Upper lobe of left lung (tissue), 6 donors: ENCODE data around the gene TP53BP1. TPM values are rescaled to one million over a fixed set of nuclear protein-coding genes. Genes with fewer than 3 reads are reported as not detected.

ENCODE experiments used
- ATAC-seq, 2 donors: fragments of 200-7000 bp; cut with Tn5 transposase; one replicate each; pipeline ENCODE4 v1.9.1; 2022; ENCODE audit warnings: mild to moderate bottlenecking in 2 of 2, moderate library complexity in 2 of 2; ENCODE audit not compliant: low FRiP score in 2 of 2
- DNase-seq, 2 donors: peaks; one replicate each; pipeline ENCODE4 v3.0.0-alpha.2; 2019 to 2020
- H3K27ac ChIP-seq, 4 donors: fragments of 200-600 bp; sonication (generic); one replicate each; pipeline ENCODE4 v1.5.1; 2016 to 2019
- H3K27me3 ChIP-seq, 4 donors: fragments of 200-600 bp; sonication (generic); one replicate each; pipeline ENCODE4 v1.5.1; 2017 to 2019
- H3K36me3 ChIP-seq, 4 donors: fragments of 200-600 bp; sonication (generic); one replicate each; pipeline ENCODE4 v1.5.1; 2016 to 2019
- H3K4me1 ChIP-seq, 4 donors: fragments of 200-600 bp; sonication (generic); one replicate each; pipeline ENCODE4 v1.5.1; 2018 to 2019
- H3K4me3 ChIP-seq, 4 donors: fragments of 200-600 bp; sonication (generic); one replicate each; pipeline ENCODE4 v1.5.1; 2017 to 2019; ENCODE audit warnings: mild to moderate bottlenecking in 2 of 4, moderate library complexity in 1 of 4
- H3K9me3 ChIP-seq, 4 donors: fragments of 200-600 bp; sonication (generic); one replicate each; pipeline ENCODE4 v1.5.1; 2018 to 2019
- EP300 ChIP-seq, 4 donors: sonication (generic); formaldehyde crosslinking; IDR thresholded peaks; one replicate each; pipeline ENCODE4 v1.5.1; 2017; ENCODE audit warnings: antibody characterized with exemption in 4 of 4, control low read depth in 2 of 4
- POLR2A ChIP-seq, 4 donors: fragments of 450-650 bp; IDR thresholded peaks; one replicate each; pipeline ENCODE4 v1.5.1; 2016 to 2017; ENCODE audit warnings: antibody characterized with exemption in 4 of 4, mild to moderate bottlenecking in 2 of 4
- POLR2AphosphoS5 ChIP-seq, 2 donors: sonication (generic); formaldehyde crosslinking; IDR thresholded peaks; one replicate each; pipeline ENCODE4 v1.5.1; 2017; ENCODE audit warnings: antibody characterized with exemption in 2 of 2
- WGBS, 2 donors: methylation state at CpG; one replicate each; pipeline ENCODE4 v1.1.5; 2017 to 2018; 5-methylcytosine and 5-hydroxymethylcytosine counted together
- total RNA-seq, 6 donors: library from RNA; depleted of rRNA in 4 of 6; stranded (reverse); fragments of >200 nt in 4 of 6; gene quantifications; one replicate each; pipeline versions ENCODE4 v1.1.0 to v1.2.1, GENCODE V29; 2016 to 2021
- TF ChIP-seq, protein P1 (sequence below), 6 experiments: fragments of 450-650 bp in 4 of 6; fragments of 200-600 bp in 2 of 6; sonication (generic) in 2 of 6; IDR thresholded peaks; one replicate each; pipeline ENCODE4 v1.5.1; 2016 to 2019; ENCODE audit warnings: antibody characterized with exemption in 6 of 6
- donor health status: DM: no; HTN: no; CAD: no; lungs with moderate emphysema.
- donor health status: DM: no; HTN: yes; CAD: no; lungs with severe emphysema.

TP53BP1 gene
- total RNA-seq, 6 donors from 2014 or later, result 19.3 to 122 (median 28.7) TPM

DNA sequence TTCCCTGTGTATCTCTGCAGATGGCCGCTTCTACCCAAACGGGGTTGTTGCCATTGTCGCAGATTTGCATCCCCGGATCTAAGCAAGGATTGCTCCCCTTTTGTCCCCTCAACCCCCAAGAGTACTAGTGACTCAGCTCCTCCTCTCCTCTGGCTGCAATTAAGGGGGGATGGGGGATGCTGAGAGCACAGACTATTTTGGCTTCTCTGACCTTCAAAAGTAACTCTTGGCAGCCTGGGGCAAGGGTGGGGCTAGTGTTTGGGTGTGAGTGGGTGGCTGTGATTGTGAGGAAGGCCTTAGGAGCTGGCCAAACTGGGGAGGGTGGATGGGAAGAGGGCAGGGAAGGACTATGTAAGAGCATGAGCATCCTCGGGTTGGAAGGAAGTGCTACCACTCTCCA is 23.2 kb upstream of the TP53BP1 start:
- peaks cover 0 to 3% (median 0%) of the 10 kb centered on the region in 4 donors for H3K27me3 ChIP-seq
- peaks cover 13 to 27% (median 20%) of the 10 kb centered on the region in 4 donors for H3K4me1 ChIP-seq
- peak in 1 of 2 donors; percentile 76 for ATAC-seq
- TF ChIP-seq, protein P1, sequence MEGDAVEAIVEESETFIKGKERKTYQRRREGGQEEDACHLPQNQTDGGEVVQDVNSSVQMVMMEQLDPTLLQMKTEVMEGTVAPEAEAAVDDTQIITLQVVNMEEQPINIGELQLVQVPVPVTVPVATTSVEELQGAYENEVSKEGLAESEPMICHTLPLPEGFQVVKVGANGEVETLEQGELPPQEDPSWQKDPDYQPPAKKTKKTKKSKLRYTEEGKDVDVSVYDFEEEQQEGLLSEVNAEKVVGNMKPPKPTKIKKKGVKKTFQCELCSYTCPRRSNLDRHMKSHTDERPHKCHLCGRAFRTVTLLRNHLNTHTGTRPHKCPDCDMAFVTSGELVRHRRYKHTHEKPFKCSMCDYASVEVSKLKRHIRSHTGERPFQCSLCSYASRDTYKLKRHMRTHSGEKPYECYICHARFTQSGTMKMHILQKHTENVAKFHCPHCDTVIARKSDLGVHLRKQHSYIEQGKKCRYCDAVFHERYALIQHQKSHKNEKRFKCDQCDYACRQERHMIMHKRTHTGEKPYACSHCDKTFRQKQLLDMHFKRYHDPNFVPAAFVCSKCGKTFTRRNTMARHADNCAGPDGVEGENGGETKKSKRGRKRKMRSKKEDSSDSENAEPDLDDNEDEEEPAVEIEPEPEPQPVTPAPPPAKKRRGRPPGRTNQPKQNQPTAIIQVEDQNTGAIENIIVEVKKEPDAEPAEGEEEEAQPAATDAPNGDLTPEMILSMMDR (IDR thresholded peaks at IDR 0.05), result no peak
- no peak for TF ChIP-seq POLR2AphosphoS5 (IDR thresholded peaks at IDR 0.05)
- TF ChIP-seq EP300 (IDR thresholded peaks at IDR 0.05), result no peak
- TF ChIP-seq POLR2A (IDR thresholded peaks at IDR 0.05), result no peak
- no peak overlapping the region for H3K4me3 ChIP-seq
- H3K9me3 ChIP-seq, result no peaks in the 10 kb centered on the region
- no peak for DNase-seq
- 49 to 53% methylated on average over 5 of the region's 5 CpGs for WGBS, 2 donors
- no peaks in the 10 kb centered on the region for H3K36me3 ChIP-seq
- no peak overlapping the region for H3K27ac ChIP-seq

DNA sequence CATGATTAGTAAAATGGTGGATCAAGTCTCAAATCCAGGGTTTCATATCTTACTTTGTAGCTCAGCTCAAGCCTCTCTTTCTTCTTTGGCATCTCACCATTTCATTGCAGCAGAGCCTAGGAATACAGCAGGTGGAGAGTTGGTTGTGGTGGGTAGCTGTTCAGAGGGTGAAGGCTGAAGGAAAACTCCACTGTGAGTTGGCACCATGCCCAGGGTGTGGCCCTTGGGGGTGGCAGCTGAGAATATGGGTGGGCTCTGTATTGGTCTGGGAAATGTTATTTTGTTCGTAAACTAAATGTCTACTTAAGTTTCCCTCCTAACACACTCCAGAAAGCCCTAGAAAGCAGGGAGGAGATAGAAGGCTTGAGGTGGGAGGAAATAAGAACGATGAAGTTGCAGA is 22.8 kb upstream of the TP53BP1 start:
- WGBS, 2 donors, result 44 to 45% methylated on average over 2 of the region's 2 CpGs
- H3K27ac ChIP-seq, result no peak overlapping the region
- peaks cover 17 to 30% (median 23%) of the 10 kb centered on the region in 4 donors for H3K4me1 ChIP-seq
- no peak overlapping the region for H3K4me3 ChIP-seq
- TF ChIP-seq POLR2AphosphoS5 (IDR thresholded peaks at IDR 0.05), result no peak
- no peak for ATAC-seq
- no peaks in the 10 kb centered on the region for H3K9me3 ChIP-seq
- H3K27me3 ChIP-seq, result peaks cover 0 to 3% (median 0%) of the 10 kb centered on the region in 4 donors
- no peaks in the 10 kb centered on the region for H3K36me3 ChIP-seq
- DNase-seq, result no peak

DNA sequence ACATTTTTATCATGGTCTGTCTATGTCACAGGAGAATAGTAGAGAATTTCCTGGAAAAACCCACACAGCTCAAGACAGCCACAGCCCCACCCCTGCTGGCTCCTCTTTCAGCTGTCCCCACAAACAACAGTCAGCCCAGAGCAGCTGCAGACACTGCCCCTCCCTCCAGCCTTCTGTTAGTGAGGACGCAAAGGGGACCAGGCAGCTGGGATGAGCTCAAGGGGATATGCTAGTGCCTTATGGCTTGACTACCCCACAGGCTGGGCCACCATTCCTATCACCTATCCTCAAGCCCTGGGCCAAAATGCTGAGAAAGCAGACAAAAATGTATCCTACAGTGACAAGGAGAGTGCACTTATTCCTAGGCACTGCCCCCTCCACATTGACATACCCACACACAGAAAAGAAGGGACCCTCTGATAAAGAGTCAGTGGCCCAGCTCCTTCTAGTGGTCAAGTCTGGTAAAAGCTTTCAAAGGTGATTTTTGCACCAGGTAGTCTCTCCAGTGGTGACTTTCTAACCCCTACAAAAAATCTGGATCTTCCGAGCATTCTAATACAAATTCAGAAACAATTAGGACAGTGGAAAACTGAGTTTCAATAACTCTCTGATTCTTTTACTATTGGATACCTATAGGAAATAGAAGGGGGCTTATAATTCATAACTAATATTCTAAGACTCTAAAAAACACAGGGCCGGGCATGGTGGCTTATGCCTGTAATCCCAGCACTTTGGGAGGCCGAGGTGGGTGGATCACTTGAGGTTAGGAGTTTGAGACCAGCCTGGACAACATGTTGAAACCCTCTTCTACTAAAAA is 21.5 kb upstream of the TP53BP1 start:
- TF ChIP-seq, protein P1 (IDR thresholded peaks at IDR 0.05), result peak in 4 of 6 experiments; percentile 21 to 46 (median 26)
- no peak for TF ChIP-seq POLR2A (IDR thresholded peaks at IDR 0.05)
- ATAC-seq (peak in 1 of 2 donors; percentile 20), DNase-seq (no peak)
- Histone ChIP-seq H3K27me3 (peaks cover 0 to 3% (median 0%) of the 10 kb centered on the region in 4 donors), H3K27ac (no peak overlapping the region), H3K36me3 (no peaks in the 10 kb centered on the region), H3K9me3 (no peaks in the 10 kb centered on the region), H3K4me3 (no peak overlapping the region), H3K4me1 (peaks cover 19 to 40% (median 28%) of the 10 kb centered on the region in 4 donors)
- 67 to 71% methylated on average over 3 to 4 of the region's 4 CpGs for WGBS, 2 donors

DNA sequence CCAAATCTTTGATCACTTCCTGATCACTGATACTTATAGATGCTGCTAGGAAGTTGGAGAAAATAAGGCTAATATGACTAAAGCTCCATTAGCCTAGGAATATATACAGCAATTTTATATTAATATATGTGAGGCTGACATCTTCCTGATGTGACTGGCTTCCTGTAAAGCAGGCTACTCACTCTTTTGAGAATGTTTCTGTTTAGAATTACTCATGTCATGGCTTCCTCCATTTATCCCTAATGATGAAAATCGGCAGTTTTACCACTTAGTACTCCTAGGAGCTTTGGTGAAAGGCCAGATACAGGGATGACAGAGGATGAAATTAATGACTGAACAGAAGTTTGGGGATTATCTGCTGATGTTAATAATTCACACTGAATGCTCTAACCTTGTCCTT is 20.6 kb upstream of the TP53BP1 start:
- WGBS, 2 donors, result 62 to 77% methylated on average over 1 of the region's 1 CpG
- H3K27ac ChIP-seq, result no peak overlapping the region
- peaks cover 19 to 41% (median 25%) of the 10 kb centered on the region in 4 donors for H3K4me1 ChIP-seq
- H3K36me3 ChIP-seq, result no peaks in the 10 kb centered on the region
- no peaks in the 10 kb centered on the region for H3K9me3 ChIP-seq
- ATAC-seq (no peak), DNase-seq (no peak)
- no peak overlapping the region for H3K4me3 ChIP-seq
- TF ChIP-seq, protein P1 (IDR thresholded peaks at IDR 0.05), result no peak
- no peak for TF ChIP-seq EP300 (IDR thresholded peaks at IDR 0.05)
- no peak for TF ChIP-seq POLR2A (IDR thresholded peaks at IDR 0.05)
- TF ChIP-seq POLR2AphosphoS5 (IDR thresholded peaks at IDR 0.05), result no peak
- H3K27me3 ChIP-seq, result peaks cover 0 to 3% (median 0%) of the 10 kb centered on the region in 4 donors

DNA sequence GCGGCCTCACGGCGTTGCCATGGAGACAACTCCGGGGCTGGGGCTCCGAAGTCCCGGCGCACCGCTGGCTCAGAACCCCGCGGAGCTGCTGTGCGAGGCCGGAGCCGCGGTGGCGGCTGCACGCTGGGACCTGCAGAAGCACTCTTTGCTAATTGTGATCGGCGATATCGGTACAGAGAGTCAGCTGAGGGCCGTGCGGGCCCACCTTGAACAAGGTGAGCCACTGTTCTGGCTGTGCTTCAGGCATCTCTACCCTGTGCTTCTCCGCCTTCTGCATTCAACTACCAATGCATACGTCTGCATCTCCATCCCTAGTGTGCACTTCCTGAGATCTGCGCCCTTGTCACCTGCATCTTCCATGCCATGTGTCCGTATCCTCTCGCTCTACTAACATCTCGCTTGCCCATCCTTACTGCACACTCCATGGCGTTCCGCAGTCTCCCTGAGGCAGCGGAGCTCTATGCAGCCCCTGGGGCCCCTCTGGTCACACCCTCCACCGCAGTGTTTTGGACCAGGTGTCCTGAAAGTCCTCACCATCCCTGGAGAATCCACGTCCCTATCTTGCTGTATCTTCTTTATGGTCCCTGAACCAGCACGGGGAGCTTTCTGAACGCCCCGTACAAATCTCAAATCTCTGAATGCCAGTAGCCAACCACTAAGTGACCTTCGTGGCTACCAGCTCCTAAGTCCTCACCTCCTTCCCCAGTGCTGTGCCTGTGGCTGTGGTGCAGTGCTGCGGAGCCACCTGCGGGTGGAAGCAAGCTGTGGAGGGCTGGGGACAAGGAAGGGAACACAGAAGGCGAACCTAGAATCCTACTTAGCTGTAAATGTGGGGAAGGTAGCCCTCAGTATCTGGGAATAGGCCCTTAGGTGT is 18.3 kb upstream of the TP53BP1 start:
- no peaks in the 10 kb centered on the region for H3K9me3 ChIP-seq
- no peaks in the 10 kb centered on the region for H3K36me3 ChIP-seq
- peaks cover 6 to 22% (median 13%) of the 10 kb centered on the region in 4 donors for H3K4me1 ChIP-seq
- TF ChIP-seq POLR2AphosphoS5 (IDR thresholded peaks at IDR 0.05) (no peak), POLR2A (IDR thresholded peaks at IDR 0.05) (peak in 1 of 4 donors; percentile 30)
- TF ChIP-seq, protein P1 (IDR thresholded peaks at IDR 0.05), result peak in 1 of 6 experiments; percentile 0
- H3K4me3 ChIP-seq, result peak overlapping the region; percentile 47 to 76 (median 63)
- H3K27me3 ChIP-seq, result no peaks in the 10 kb centered on the region
- DNase-seq, result no peak
- 8 to 12% methylated on average over 37 to 39 of the region's 39 CpGs for WGBS, 2 donors
- H3K27ac ChIP-seq, result peak overlapping the region in 3 of 4 donors; percentile 75 to 80 (median 75)
- ATAC-seq, result no peak
